SH-SY5Y (cell line): ENCODE results near the gene PSAP.

Source experiments
- GATA2 ChIP-seq: IDR thresholded peaks from 2 replicates; pipeline ENCODE4 v1.6.1; 2011; ENCODE audit warnings: mild to moderate bottlenecking, low read depth, low read length
- GATA3 ChIP-seq: IDR thresholded peaks from 2 replicates; pipeline ENCODE4 v1.6.1; 2011; ENCODE audit warnings: low read depth, mild to moderate bottlenecking, low read length, moderate library complexity

GRCh38 chr10:71837098-71837827 lies 13.8 kb downstream of the PSAP start:
- TF ChIP-seq GATA2, result no peak
- no peak for TF ChIP-seq GATA3
